Measurements from ENCODE around the gene GPR161. TPM values are rescaled to one million over a fixed set of nuclear protein-coding genes. Genes with fewer than 3 reads are reported as not detected.

The GPR161 gene
- total RNA-seq, 6 donors from 2014 or later, result 1.0 to 13.6 (median 8.5) TPM

GRCh38 chr1:168097921-168098528 is 38.7 kb downstream of the GPR161 start:
- TF ChIP-seq POLR2A (IDR thresholded peaks at IDR 0.05), result no peak
- TF ChIP-seq EP300 (IDR thresholded peaks at IDR 0.05), result no peak
- TF ChIP-seq, protein P1, sequence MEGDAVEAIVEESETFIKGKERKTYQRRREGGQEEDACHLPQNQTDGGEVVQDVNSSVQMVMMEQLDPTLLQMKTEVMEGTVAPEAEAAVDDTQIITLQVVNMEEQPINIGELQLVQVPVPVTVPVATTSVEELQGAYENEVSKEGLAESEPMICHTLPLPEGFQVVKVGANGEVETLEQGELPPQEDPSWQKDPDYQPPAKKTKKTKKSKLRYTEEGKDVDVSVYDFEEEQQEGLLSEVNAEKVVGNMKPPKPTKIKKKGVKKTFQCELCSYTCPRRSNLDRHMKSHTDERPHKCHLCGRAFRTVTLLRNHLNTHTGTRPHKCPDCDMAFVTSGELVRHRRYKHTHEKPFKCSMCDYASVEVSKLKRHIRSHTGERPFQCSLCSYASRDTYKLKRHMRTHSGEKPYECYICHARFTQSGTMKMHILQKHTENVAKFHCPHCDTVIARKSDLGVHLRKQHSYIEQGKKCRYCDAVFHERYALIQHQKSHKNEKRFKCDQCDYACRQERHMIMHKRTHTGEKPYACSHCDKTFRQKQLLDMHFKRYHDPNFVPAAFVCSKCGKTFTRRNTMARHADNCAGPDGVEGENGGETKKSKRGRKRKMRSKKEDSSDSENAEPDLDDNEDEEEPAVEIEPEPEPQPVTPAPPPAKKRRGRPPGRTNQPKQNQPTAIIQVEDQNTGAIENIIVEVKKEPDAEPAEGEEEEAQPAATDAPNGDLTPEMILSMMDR (IDR thresholded peaks at IDR 0.05), result no peak
- no peak for TF ChIP-seq POLR2AphosphoS5 (IDR thresholded peaks at IDR 0.05)
- Histone ChIP-seq H3K4me3 (no peak overlapping the region), H3K9me3 (no peaks in the 10 kb centered on the region), H3K27ac (no peak overlapping the region), H3K27me3 (no peaks in the 10 kb centered on the region), H3K36me3 (peaks cover 0 to 8% (median 1%) of the 10 kb centered on the region in 4 donors), H3K4me1 (peaks cover 0 to 3% (median 0%) of the 10 kb centered on the region in 4 donors)
- 86 to 97% methylated on average over 9 to 12 of the region's 12 CpGs for WGBS, 2 donors
- ATAC-seq (ENCODE audit: low FRiP score in 2 of 2) (no peak), DNase-seq (no peak)

DNA sequence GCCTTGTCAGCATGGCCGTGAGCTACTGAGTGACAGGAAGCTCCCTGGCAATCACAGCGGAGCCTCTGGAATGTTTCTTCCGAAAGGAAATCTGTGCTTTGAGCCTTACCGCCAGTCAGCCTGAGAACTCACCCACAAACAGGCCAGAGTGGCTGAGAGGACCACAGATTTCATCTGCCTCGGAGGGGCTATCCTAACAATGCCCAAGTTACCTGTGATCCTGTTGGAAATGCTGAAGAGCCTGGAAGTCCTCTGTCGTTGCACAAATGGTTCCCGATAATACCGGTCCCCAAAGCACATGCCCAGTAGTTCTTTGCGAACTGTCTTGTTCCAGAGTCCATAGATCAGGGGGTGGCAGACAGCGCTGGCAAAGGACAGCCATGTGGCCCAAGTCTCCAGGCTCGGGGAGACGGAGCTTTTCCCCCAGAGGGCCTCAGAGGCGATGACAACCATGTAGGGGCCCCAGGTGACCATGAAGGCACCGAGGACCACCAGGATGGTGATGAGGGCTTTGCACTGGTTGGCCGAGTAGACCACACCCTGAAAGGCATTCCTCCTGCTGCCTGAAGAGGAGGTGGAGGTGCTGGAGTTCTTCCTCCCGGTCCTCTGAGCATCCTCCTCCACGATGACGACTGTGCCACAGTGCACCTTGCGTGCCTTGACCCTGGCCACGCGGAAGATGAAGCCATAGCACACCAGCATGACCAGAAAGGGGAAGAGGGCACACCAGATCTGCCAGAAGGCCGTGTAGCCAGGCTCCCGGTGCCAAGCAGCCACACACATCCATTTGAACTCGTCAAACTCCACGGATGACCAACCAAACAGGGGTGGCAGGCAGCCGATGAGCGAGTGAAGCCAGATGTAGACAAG is 40.2 kb downstream of the GPR161 start:
- H3K9me3 ChIP-seq, result no peaks in the 10 kb centered on the region
- no peak overlapping the region for H3K27ac ChIP-seq
- ATAC-seq (ENCODE audit: low FRiP score in 2 of 2) (no peak), DNase-seq (no peak)
- H3K4me1 ChIP-seq, result peaks cover 0 to 3% (median 0%) of the 10 kb centered on the region in 4 donors
- TF ChIP-seq, protein P1 (IDR thresholded peaks at IDR 0.05), result no peak
- no peak for TF ChIP-seq EP300 (IDR thresholded peaks at IDR 0.05)
- no peak for TF ChIP-seq POLR2AphosphoS5 (IDR thresholded peaks at IDR 0.05)
- no peak for TF ChIP-seq POLR2A (IDR thresholded peaks at IDR 0.05)
- H3K27me3 ChIP-seq, result no peaks in the 10 kb centered on the region
- H3K36me3 ChIP-seq, result peaks cover 0 to 8% (median 1%) of the 10 kb centered on the region in 4 donors
- 91 to 93% methylated on average over 22 to 27 of the region's 27 CpGs for WGBS, 2 donors
- no peak overlapping the region for H3K4me3 ChIP-seq

DNA sequence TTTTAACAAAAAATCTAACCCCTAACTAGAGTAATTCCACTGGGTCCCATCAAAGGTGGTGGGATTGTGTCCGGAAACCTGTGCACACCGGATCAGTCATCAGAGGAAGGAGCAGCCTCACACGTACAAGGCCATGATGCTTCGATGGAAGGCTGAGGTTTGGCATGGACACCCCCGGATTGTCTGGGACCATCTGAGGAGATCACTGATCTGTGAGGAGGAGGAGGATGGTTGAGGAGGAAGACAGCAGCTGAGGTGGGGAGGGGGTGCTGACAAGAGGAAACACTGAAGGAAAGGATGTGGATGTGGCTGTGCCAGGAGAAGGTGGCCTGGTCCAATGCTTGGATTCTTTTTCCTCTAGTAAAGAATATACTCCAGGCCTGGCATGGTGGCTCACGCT is 41.3 kb downstream of the GPR161 start:
- DNase-seq (no peak), ATAC-seq (ENCODE audit: low FRiP score in 2 of 2) (no peak)
- TF ChIP-seq, protein P1 (IDR thresholded peaks at IDR 0.05), result no peak
- no peak for TF ChIP-seq POLR2AphosphoS5 (IDR thresholded peaks at IDR 0.05)
- no peak for TF ChIP-seq POLR2A (IDR thresholded peaks at IDR 0.05)
- no peaks in the 10 kb centered on the region for H3K9me3 ChIP-seq
- H3K36me3 ChIP-seq, result peaks cover 0 to 8% (median 1%) of the 10 kb centered on the region in 4 donors
- no peak overlapping the region for H3K27ac ChIP-seq
- H3K27me3 ChIP-seq, result no peaks in the 10 kb centered on the region
- no peak overlapping the region for H3K4me3 ChIP-seq
- 92 to 95% methylated on average over 6 of the region's 6 CpGs for WGBS, 2 donors
- peaks cover 0 to 3% (median 0%) of the 10 kb centered on the region in 4 donors for H3K4me1 ChIP-seq

DNA sequence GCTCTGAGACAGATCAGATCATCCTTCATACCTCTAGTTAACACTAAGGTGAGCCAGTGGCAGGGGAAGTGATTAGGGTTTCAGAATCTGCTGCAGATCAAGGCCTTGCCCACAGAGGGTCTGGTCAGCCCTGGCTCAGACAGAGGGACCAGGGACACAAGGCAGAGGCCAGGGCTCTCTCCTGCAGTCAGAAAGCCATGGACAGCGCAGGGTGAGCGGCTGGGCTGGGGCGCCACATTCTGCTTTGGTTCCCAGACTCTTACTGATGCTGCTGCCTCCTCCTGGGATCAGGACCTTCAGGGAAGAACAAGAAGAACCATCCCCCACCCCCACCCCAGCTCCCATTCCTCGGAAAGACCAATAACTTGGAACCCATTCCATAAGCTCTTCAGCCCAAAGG is 43.1 kb downstream of the GPR161 start:
- DNase-seq (no peak), ATAC-seq (ENCODE audit: low FRiP score in 2 of 2) (no peak)
- H3K36me3 ChIP-seq, result peaks cover 0 to 12% (median 1%) of the 10 kb centered on the region in 4 donors
- H3K4me3 ChIP-seq, result no peak overlapping the region
- no peak overlapping the region for H3K27ac ChIP-seq
- TF ChIP-seq POLR2A (IDR thresholded peaks at IDR 0.05), result no peak
- TF ChIP-seq, protein P1 (IDR thresholded peaks at IDR 0.05), result no peak
- no peak for TF ChIP-seq EP300 (IDR thresholded peaks at IDR 0.05)
- no peak for TF ChIP-seq POLR2AphosphoS5 (IDR thresholded peaks at IDR 0.05)
- H3K27me3 ChIP-seq, result no peaks in the 10 kb centered on the region
- H3K4me1 ChIP-seq, result no peaks in the 10 kb centered on the region
- WGBS, 2 donors, result 94 to 100% methylated on average over 3 to 4 of the region's 4 CpGs
- no peaks in the 10 kb centered on the region for H3K9me3 ChIP-seq
